ENCODE measurements around the gene PANK2.

- TF ChIP-seq MAX (IDR thresholded peaks at IDR 0.05), result no peak
- TF ChIP-seq REST (IDR thresholded peaks at IDR 0.05; ENCODE audit: low read depth), result no peak
- no peak for TF ChIP-seq EP300 (IDR thresholded peaks at IDR 0.05; ENCODE audit: borderline replicate concordance)
- no peak for TF ChIP-seq TAF1 (IDR thresholded peaks at IDR 0.05; ENCODE audit: low read depth)
- no peak for TF ChIP-seq YY1 (IDR thresholded peaks at IDR 0.05; ENCODE audit: low read depth)
- TF ChIP-seq EGR1 (IDR thresholded peaks at IDR 0.05), result no peak
- no peak for TF ChIP-seq CEBPB (IDR thresholded peaks at IDR 0.05)
- TF ChIP-seq RAD21 (IDR thresholded peaks at IDR 0.05; ENCODE audit: low read depth), result no peak
- no peak for TF ChIP-seq USF1 (IDR thresholded peaks at IDR 0.05)
- TF ChIP-seq ZBTB7A (IDR thresholded peaks at IDR 0.05; ENCODE audit: low read depth), result no peak
These were observed 13.7 kb upstream of the PANK2 start for GRCh38 chr20:3875378-3875974.
